Stimulated activated CD4-positive, alpha-beta T cell treated with anti-CD3 and anti-CD28 coated beads, Interleukin-2, amount 100 ng/mL, for 4 hours (primary cell): ENCODE results near the gene SREK1.
"Not testable (repeated sequence)": the region's sequence is repeated elsewhere in the genome, so short reads cannot be mapped to it uniquely, and the experiment has no call there.

Source experiments
- DNase-seq: peaks from one replicate; pipeline ENCODE4 v3.0.0-alpha.2; 2020; ENCODE audit warnings: low read depth

Gene SREK1

GRCh38 chr5:66144074-66144833, at the start of gene SREK1:
SREK1 (plus strand) TSS chr5:66144300; CDS start chr5:66144377, 77 bp downstream.
- DNase-seq, result peak; percentile 85

- no peak for DNase-seq
These were observed 43.2 kb upstream of the SREK1 start for GRCh38 chr5:66100851-66101250.

GRCh38 chr5:66113160-66113559, 30.9 kb upstream of the SREK1 start:
- no peak for DNase-seq

- no peak for DNase-seq
These were observed 25.8 kb upstream of the SREK1 start for GRCh38 chr5:66118304-66118703.

GRCh38 chr5:66122379-66123034, 21.6 kb upstream of the SREK1 start:
- no peak for DNase-seq

- no peak for DNase-seq
These were observed 15.0 kb upstream of the SREK1 start for GRCh38 chr5:66129144-66129543.

GRCh38 chr5:66130493-66130892, 13.6 kb upstream of the SREK1 start:
- DNase-seq, result no peak

- DNase-seq, result no peak
These were observed 9.7 kb upstream of the SREK1 start for GRCh38 chr5:66134407-66134861.

GRCh38 chr5:66136053-66136452, 8.0 kb upstream of the SREK1 start:
- no peak for DNase-seq

GRCh38 chr5:66136944-66137343, 7.2 kb upstream of the SREK1 start:
- DNase-seq, result not testable (repeated sequence)

- no peak for DNase-seq
These were observed 5.3 kb upstream of the SREK1 start for GRCh38 chr5:66138637-66139317.

GRCh38 chr5:66139318-66139712, 4.8 kb upstream of the SREK1 start:
- DNase-seq, result no peak

- no peak for DNase-seq
These were observed 1.7 kb upstream of the SREK1 start for GRCh38 chr5:66142417-66142816.

GRCh38 chr5:66143473-66144073, 527 bp upstream of the SREK1 start:
- DNase-seq, result no peak

- no peak for DNase-seq
These were observed 812 bp downstream of the SREK1 start for GRCh38 chr5:66144834-66145390.

GRCh38 chr5:66145737-66146136, 1.6 kb downstream of the SREK1 start:
- DNase-seq, result no peak

GRCh38 chr5:66149950-66150349, 5.8 kb downstream of the SREK1 start:
- DNase-seq, result no peak

GRCh38 chr5:66151030-66151429, 6.9 kb downstream of the SREK1 start:
- DNase-seq, result peak; percentile 9

GRCh38 chr5:66151491-66151890, 7.4 kb downstream of the SREK1 start:
- no peak for DNase-seq

GRCh38 chr5:66157046-66157445, 12.9 kb downstream of the SREK1 start:
- DNase-seq, result no peak

GRCh38 chr5:66161356-66161755, 17.3 kb downstream of the SREK1 start:
- DNase-seq, result no peak
